Left renal cortex interstitium (tissue), 4 donors: ENCODE data around the gene SERPINA3. TPM values are rescaled to one million over a fixed set of nuclear protein-coding genes. Genes with fewer than 3 reads are reported as not detected.

Experiments
- DNase-seq, 4 donors: peaks; one replicate each; pipeline ENCODE4 v3.0.0-alpha.2; 2013; ENCODE audit warnings: low read depth in 4 of 4, low spot score in 2 of 4, missing footprints in 1 of 4
- polyA plus RNA-seq, 4 donors: library from polyadenylated mRNA; unstranded; fragments of 120-200 nt; gene quantifications; one replicate each; pipeline ENCODE4 v1.2.1, GENCODE V29; 2013; ENCODE audit not compliant: insufficient read length in 4 of 4

Gene SERPINA3
- polyA plus RNA-seq, 4 donors = 0.21 to 1.2 (median 0.48) TPM; not detected in 1

DNA sequence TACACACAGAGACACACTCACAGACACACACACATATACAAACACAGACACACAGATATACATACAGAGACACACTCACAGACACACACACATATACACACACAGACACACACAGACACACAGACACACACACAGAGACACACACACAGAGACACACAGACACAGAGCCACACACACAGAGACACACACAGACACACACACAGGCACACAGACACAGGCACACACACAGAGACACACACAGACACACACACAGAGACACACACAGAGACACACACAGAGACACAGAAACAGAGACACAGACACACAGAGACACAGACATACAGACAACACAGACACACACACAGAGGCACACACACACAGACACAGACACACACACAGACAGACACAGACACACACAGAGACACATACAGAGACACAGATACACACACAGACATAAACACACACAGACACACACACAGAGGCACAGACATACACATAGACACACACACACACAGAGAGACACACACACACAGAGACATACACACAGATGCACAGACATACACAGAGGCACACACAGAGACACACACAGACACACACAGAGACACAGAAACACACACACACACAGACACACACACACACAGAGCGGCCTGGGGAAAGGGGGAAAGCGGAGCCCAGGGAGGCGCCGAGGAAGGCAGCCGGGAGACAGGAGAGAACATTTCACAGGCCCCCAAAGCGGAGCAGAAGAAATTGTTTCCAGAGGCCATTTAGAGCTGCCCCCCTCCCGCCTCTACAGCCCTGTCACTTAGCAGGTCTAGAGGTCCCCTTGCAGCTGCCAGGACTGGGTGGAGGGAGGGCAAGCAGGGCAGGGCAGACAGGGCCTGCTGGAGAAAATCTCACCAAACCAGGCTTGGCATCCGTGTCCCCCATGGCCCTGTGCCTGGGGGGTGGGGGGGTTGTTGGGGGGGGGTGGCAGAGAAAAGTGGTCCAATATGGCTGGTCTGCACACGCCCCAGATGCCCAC lies 38.9 kb downstream of the SERPINA3 start:
- DNase-seq = no peak

DNA sequence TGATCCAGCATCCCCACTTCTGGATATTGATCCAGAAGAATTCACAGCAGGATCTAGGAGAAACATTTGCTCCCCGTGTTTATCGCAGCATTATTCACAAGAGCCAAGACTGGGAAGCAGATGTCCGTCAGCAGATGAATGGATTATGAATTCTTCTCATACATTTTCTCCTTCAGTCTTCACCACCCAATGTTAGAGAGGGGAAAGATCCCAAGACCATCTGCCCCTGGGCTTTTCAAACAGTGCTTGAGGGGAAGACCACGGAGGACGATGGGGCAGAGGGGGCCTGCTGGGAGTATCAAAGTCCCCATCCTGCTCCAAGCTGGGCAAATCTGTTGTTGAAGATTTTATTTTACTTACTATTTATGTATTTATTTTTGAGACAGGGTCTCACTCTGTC lies 41.1 kb downstream of the SERPINA3 start:
- no peak for DNase-seq

DNA sequence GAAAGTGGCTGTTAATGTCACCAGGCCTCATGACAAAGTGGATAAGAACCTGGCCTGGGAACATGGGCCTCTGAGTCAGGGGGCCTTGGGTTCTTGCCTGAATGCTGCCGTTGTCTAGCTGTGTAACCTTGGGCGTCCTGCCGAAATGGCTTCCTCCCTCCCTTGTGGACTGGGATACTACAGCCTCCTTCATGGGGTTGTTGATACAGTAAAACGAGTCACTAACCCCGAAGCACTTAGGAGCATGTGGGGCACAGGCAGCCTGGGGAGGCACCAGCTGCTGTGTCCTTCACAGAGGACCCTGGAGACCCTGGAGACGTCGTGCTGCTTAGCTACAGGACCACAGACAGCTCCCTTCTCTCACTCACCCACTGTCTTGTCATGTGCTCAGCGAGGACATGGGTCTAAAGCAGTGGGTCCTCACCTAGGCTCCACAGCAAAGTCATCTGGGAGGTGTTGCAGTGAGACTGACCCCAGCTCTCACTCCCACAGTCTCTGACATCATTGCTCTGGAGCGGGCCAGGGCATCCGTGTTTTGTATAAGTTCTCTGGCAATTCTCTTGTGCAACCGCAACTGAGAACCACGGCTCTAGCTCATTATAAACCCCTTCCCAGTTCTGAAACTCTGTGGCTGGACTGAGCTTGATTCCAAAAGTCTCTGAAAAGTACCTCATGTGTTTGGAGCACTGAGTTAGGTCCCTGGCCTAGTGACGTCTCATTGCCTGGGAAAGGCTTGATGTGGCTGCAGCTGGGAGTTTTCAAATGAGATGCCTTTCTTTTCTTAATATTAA lies 42.1 kb downstream of the SERPINA3 start:
- peak in 2 of 4 donors; percentile 29 to 44 for DNase-seq

DNA sequence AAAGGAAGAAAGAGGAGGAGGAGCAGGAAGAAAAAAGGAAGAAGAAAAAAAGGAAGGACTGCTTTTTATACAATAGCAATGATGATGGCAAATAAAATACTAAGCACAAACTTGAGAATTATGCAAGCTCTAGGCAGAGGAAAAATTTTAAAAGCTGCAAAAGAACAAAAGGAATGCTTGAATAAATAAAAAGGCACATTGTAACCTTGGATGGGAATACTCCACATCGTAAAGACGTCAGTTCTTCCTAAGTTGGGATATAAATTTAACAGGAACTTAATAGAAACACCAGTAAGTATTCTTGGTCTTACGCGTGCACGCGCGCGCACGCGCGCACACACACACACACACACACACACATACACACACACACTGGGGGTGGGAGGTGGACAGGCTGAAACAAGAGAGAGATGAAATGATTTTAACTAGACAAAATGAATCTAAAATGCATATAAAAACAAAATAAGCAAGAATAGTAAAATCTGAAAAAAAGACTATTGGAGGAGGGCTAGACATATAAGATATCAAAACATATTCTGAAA lies 43.0 kb downstream of the SERPINA3 start:
- peak in 2 of 4 donors; percentile 17 to 27 for DNase-seq

DNA sequence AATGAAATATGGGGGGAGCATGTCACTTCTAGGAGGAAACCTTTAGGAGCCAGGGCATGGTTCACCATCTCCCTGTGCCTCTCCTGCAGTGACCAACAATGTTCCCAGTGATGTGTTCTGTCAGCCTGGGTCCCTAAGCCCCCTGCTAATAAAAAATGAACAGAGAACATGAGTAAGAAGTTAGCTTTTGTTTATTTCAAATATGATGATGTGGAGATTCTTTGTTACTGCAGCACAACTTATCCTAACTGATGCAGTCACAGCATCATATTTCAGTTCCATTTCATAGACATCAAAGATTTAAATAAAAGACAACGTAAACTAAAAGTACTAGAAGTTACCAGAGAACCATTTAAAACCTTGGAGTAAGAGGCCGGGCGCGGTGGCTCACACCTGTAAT lies 43.9 kb downstream of the SERPINA3 start:
- DNase-seq = no peak

DNA sequence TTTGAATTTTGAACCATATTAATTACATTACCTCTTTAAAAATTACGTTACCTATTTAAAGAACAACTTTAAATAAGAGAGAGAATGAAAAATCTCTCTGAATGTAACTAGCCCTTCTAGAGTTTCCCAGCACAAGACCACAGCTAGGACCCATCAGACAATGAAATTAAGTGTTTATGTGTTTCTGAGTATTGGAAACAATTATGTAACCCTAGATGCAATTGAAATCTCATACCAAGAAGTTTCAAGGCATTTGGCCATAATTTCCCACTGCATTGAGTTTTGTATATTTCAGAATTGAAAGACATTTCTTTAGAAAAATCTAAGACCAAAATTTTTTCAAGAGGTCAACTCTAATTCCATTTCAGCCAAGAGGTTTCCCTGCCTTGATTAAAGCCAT lies 47.1 kb downstream of the SERPINA3 start:
- no peak for DNase-seq

DNA sequence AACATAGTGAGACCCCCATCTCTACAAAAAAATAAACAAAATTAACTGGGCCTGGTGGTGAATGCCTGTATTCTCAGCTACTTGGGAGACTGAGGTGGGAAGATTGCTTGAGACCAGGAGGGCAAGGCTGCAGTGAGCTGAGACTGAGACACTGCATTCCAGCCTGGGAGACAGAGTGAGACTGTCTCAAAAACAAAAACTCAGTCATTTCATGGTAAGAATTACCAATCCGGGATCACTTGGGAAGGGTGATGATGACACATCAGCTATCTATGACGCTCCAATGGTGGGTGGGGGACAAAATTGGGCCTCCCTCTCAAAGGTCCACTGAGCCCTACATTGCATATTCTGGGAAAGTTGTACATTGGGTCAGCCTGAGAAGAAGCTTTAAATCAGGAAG lies 47.7 kb downstream of the SERPINA3 start:
- DNase-seq = no peak

DNA sequence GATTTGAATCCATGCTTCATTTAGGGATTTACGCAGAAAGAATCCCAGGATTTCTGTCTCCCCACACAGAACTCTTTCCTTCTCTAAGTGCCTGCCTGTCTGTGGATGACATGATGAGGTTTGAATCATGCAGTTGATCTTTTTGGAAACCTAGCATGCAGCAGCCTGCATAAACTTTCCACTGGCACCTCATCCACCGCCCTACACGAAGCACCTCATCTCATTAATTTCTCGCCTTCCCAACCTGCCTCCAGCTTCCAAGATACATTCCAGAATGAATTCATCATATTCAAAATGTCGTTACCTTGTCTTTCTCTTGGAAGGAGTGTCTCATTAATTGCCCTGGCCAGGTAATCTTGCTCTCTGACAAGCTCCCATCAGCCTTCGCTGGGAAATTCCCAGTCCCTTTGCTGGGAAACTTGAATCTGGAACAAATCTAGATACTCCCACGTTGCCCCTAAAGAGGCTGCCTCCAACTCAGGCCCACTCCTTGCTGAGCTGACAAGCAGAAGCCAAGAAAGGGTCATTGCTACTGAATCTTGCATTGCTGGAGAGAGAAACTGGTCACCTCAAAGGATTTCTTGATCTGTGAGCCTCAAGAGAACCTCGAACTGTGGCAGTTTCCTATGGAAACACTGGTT lies 48.2 kb downstream of the SERPINA3 start:
- DNase-seq = no peak

DNA sequence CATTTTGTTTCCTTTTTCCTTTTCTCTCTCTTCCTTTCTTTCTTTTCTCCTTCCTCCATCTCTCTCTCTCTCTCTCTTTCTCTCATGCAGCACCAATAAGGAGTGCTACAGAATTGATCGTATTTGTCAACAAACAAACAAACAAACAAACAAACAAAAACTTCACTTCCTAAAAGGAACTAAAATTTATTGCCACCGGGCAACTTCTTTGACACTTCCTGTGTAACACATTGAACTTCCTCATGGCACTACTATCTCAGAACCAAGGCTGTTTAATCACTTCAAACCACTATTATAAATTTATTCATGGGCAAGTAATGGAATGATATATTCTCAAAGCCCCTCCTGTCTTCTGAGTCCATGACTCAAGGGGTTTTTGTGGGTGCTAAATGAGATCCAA lies 51.3 kb downstream of the SERPINA3 start:
- DNase-seq = no peak

DNA sequence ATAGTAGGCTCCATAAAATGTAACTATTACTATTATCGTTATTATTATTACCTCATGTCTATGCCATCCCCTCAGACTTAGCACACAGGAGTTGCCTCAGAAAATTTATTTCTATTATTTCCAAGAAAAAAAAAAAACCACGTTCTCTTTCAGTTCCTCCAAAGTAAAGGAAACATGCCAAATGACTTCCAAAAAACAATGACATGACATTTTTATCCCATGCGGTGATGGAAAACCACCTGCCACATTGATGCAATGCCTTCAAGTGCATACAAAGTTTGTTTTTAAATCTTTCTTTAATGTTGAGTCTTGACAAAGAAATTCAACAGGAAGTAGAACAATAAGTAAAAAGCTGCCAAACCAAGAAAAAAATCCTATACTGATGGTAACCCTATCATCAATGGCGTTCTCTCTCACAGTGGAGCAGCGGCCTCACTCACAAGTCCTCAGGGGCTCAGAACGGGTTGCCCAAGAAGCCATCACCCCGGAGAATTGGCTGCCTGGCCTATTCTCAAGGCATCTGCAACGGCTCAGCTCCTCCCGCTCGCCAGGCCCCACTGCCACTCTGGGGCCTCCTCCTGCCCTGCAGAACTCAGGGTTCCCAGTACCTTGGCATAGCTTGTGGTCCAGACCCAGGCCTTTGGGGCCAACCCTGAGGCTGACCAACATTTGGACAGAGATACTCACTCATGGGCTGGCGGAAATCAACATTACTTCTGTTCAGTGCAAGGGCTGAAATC lies 51.9 kb downstream of the SERPINA3 start:
- DNase-seq = no peak

DNA sequence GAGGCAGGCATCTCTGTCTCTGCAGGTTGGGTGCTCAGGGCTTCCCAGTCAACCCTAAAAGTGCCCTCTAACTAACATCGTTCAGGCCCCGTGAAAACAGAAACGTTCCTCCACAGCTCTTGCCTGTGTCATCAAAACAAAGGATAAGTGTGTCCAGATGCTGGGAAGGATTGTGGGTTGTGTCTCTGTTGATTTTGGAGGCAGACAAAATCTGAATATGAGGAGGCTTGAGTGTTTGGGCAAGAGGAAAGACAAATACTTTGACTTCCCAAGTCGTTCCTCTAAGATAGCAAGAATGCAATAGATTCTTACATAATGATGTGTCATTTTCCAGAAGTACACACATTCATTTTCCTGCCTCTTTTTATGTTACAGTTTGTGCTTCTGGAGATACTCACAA lies 52.9 kb downstream of the SERPINA3 start:
- DNase-seq = no peak

DNA sequence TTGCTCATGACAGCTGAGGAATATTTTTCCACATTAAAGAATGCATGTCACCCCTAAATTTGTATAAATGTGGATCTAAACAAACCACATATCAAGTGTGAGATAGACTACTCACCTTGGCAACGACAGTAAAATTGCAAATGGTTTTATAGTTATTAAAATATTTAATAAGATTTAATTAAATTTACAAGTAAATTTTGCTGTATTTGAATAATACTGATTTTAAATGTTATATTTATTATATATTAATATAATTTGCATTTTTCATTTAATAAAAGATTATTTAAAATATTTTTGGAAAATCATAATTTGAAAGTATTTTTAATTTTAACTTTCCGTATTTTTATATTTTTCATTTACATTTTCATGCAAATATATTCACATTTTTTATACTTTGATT lies 53.4 kb downstream of the SERPINA3 start:
- no peak for DNase-seq

DNA sequence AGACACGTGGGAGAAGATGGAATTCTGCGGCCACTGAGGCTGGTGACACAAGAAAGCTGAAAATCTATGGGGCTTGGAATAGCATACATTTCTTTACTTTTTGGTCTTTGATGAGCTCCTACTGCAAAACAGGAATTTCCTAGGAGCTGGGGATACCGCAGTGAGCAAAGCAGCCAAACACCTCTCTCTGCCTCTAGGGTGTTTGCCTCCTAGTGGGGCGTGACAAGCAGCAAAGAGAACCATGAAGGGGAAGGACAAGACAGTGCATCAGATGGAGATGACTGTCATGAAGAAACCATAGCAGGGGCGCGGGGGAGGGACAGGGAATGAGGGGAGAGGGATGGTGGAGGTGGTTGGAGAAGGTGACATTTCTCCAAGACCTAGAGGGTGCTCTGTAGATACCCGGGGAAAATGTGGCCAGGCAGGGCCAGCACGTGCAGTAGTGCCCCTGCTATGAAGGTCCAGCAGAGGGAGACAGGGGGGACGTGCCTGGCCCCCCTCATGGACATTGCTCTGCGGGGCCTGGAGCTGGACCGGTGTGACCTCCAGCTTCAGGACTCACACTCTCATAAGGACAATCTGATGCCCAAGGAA lies 58.6 kb downstream of the SERPINA3 start:
- no peak for DNase-seq

DNA sequence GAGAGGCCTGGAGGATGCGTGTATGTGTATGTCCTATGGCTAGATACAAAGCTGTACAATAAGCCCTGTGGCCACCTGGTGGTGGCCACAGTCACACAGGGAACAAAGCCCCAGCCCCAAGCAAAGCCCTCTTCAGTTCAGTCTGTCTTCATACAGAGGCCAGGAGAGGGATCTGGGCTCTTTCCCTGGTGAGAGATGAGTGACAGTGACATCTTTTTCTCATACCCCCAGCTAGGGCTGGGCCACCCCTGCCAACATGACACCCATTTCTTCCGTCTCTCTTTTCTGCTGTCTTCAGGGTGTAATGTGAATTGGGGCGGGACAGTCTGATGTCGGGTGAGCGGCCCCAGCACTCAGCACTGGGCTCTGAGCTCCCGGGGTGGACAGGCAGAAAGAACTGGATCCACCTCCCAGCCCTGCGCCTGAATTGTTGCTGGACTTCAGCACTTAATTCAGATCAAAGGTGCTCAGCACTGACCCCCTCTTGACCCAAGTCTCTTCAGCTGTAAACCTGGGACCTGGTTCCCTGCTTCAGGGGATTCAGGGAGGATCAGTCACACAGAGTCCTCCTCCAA lies 59.8 kb downstream of the SERPINA3 start:
- DNase-seq = no peak

DNA sequence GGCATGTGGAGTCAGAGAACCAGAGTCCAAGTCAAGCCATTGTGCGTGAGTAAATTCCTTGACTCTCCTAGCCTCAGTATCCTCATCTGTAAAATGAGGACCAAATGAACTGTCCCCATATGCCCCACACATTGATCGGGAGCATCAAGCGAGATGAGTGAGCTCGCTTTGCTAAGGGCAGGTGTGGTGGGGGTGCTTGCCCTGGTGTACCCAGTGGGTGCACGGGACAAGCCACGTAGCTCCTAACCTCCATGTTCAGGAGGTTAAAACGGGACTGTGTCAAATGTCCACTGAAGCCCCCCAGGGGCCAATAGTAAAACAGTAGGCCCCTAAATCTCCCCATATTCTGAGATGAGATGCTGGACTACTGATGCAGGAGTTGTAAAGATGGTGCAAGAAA lies 60.9 kb downstream of the SERPINA3 start:
- no peak for DNase-seq
